Middle frontal gyrus (tissue), 1 donor: ENCODE data around the gene PPM1F.
A peak's percentile ranks its signal among the peaks of the same experiment; 100 is the strongest.

Experiments
- DNase-seq: peaks from one replicate; pipeline ENCODE4 v3.0.0-alpha.2; 2015; ENCODE audit warnings: low spot score; ENCODE audit errors: extremely low spot score

The PPM1F gene, protein sequence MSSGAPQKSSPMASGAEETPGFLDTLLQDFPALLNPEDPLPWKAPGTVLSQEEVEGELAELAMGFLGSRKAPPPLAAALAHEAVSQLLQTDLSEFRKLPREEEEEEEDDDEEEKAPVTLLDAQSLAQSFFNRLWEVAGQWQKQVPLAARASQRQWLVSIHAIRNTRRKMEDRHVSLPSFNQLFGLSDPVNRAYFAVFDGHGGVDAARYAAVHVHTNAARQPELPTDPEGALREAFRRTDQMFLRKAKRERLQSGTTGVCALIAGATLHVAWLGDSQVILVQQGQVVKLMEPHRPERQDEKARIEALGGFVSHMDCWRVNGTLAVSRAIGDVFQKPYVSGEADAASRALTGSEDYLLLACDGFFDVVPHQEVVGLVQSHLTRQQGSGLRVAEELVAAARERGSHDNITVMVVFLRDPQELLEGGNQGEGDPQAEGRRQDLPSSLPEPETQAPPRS

DNA sequence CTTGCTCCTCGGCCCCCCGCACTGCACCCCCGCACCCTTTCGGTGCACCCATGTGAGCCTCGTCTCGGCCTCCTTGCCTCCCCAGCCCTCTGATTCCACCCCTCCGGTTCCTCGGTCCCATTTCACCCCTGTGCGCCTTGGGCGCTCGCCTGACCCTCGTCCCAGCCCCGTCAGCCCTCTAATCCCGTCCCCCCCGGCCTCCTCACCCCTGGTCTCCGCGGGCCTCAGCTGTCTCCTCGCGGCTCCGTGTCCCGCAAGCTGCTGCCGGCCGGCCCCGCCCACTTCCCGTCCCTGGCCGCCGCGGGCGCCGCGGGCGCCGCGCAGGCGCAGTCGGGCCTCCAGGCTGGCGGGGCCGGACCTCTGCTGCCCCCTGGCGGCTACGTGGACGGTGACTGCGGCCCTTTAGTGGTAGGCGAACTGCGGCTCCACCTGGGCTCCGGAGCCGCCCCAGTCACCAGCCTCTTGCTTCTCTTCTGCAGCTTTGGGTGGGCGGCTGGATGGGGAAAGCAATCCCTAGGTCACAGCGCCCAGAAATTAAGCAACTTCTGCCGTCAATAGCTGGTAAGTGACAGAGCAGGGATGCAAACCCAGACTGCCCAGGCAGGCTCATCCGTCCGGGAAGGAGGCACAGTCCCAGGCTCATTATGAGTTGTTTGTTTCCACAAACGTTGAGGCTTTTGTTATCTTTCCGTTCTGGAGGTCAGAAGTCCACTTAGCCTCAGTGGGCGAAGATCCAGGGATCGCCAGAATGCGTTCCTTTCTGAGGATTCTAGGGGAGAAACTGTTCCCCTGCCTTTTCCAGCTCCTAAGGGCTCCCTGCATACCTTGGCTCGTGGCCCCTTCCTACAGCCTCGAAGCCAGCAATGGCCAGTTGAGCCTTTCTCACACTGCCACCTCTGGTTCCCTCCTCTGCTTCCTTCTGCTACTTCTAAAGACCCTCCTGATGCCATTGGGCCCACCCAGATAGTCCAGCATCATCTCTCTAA is at the start of gene PPM1F:
Gene PPM1F, minus strand, starts transcription at position 263 of the 986 bp plus-strand sequence. CDS start 6,800 bp downstream, outside the sequence.
- DNase-seq = peak; percentile 60

DNA sequence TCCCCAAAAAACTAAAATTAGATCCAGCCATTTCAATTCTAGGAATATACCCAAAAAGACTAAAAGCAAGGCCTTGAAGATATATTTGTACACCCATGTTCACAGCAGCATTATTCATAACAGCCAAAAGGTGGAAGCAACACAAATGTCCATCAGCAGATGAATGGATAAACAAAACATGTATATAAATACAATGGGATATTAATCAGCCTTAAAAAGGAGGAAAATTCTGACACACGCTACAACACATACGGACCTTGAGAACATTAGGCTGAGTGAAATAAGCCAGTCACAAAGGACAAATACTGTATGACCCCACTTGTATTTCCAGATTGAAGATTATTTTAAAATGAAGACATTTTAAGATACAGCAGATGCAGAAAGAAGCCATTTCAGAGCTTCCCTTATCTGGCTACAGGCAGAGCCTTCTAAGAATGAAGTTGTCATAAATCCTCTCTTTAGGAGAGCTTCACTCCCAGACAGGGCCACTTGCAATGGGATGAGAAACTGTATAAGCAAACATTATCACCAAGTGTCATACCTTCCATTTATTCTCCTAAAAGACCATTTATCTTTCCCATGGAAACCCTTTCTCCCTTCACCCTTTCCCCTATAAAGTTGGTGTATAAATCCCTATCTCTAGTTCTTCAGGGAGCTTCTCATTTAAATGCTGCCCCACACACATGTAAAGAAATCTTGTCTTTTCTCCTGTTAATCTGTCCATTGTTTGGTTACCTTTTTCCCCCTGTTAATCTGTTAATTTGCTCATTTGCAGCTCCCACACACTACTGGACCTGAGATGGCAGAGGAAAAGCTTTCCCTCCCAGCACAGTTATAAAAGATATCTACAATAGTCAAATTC is 49.2 kb upstream of the PPM1F start:
- no peak for DNase-seq

DNA sequence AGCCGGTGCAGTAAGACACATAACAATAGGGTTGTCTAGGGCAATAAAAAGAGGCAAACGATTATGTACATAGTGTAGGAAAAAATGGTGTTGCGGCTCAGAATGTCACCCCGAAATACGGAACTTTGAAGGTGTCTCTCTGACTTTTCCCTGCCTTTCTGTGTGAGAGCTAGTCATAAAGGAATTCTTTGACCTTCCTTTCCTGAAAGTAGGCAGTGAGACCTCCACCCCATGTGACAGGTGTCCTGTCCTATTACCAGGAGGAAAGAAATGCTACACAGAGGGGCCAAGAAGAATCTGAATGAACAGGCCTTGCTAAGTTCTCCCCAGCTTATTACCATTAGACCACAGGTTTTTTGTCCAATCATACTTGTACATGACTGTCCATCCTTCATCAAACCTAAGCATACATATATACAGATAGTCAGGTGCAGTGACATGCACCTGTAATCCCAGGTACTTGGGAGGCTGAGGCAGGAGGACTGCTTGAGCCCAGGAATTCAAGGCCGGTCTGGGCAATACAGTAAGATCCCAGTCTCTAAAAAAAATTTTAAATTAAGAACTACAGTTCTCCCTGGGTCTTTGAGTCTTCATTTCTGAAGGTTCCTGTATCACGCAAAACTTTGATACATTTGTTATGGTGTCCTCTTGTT is 46.1 kb upstream of the PPM1F start:
- no peak for DNase-seq

DNA sequence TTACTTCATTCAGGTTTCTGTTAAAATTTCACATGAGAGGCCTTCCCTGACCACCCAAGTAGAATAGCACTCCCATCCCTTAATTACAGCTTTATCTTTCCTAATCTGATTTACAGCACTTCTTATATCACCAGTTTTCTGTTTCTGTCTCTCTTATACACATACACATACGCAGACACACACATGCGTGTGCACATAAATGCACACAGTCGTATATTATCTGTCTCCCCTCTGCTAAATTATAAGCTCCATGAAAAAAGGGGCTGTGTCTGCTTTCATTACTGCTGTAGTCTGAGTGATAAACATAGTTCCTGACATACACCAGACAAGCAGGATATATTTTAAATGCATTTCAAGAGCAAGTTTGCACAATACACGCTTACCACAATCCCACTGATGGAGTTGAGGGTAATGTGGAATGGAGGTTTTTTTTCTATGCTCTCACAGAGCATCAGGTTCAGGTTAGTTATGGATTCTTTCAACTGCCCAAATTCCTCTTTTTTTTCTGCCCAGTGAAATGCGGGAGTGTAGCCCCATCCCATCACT is 43.6 kb upstream of the PPM1F start:
- DNase-seq = no peak

DNA sequence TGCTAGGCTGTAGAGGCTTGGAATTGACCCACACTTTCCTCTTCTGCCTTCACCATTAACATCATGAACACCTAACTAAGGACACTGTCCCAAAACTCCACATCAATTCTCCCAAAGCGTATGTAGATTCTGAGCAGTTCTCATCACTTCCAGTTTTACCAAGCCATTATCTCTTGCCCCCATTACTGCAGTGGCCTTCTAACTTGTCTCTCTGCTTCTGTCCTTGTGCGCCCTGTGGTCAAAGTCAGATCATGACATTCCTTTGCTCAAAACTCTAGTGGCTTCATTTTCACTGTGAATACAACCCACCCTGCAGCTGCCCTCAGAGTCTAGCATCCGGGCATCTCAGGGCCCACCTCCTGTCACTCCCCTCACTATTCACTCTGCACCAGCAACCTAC is 43.0 kb upstream of the PPM1F start:
- no peak for DNase-seq

DNA sequence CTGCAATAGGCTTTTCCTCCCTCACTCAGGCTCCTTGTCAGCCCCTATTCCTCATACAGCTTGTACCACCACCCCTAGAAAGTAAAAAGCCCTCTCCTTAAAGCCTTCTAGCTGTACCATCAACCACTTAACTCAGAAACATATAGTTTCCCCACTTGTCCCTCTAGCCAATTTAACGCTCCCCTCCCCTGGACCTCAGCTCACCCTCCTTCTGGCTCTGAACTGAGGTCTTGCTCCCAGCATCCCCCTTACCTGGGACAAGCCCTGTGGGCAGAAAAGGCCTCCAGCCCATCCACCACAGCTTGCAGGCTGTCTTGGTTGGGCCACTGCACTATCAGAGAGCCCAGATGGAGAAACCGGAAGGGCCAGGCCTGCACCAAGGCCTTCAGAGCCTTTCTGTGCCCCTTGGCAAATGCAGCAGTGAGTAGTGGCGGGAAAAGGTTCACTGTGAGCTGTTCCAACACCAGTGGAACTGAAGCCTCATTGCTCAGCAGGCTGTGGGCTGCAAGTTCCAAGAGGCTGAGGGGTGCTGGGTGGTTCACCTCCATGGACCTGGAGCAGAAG is 42.3 kb upstream of the PPM1F start:
- no peak for DNase-seq

DNA sequence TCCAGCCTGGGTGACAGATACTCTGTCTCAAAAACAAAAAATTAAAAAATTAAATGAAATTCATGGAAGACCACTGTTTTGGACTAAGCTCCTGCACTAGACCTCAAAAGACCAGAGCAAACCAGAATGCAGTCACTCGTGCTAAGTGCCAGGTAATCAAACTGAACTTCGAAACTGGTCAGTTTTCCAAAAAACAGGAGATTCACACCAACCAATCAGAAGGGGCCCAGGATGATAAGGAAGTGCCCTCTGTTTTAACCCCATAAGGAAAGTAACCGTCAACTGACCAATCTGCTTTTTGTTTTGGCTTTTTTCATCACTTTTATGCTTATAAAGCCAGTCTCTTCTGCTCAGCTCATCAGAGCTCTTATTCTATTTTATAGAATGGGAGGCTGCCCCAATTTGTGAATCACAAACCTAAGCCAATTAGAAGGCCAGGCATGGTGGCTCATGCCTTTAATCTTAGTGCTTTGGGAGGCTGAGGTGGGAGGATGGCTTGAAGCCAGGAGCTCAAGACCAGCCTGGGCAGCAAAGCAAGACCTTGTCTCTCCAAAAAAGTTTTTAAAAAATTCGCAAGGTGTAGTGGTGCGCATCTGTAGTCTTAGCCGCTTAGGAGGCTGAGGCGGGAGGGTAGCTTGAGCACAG is 40.1 kb upstream of the PPM1F start:
- no peak for DNase-seq

DNA sequence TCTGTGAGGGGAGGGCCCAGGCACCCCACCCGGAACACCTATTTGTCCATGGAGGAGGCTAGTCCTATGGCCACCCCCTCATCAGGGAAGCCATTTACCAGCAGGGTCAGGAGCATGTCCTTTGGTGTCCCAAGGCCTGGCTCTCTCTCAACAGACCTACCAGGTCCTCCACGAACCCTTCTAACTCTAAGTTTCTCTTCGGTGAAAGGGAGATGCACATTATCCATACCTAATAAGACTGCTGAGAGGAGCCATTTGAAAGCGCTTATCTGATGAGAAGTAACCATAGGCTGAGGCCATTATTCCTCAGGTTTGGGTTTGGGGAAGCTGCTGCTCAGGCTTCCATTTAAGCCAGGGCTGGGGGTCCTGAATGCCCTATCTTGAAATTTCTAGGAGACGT is 39.1 kb upstream of the PPM1F start:
- no peak for DNase-seq

DNA sequence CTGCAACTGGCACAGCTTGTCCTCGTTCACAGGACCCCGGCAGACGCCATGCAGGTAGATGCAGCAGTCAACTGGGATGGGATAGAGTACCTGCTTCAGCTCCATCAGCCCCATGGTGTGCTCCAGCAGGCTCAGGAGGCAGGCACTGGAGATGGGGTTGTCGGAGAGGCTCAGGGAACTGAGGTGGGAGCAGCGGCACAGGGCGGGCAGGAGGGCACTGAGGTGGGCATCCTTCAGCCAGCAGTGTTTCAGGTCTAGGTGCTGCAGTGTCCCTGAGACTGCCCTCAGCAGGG is 38.6 kb upstream of the PPM1F start:
- DNase-seq = no peak

DNA sequence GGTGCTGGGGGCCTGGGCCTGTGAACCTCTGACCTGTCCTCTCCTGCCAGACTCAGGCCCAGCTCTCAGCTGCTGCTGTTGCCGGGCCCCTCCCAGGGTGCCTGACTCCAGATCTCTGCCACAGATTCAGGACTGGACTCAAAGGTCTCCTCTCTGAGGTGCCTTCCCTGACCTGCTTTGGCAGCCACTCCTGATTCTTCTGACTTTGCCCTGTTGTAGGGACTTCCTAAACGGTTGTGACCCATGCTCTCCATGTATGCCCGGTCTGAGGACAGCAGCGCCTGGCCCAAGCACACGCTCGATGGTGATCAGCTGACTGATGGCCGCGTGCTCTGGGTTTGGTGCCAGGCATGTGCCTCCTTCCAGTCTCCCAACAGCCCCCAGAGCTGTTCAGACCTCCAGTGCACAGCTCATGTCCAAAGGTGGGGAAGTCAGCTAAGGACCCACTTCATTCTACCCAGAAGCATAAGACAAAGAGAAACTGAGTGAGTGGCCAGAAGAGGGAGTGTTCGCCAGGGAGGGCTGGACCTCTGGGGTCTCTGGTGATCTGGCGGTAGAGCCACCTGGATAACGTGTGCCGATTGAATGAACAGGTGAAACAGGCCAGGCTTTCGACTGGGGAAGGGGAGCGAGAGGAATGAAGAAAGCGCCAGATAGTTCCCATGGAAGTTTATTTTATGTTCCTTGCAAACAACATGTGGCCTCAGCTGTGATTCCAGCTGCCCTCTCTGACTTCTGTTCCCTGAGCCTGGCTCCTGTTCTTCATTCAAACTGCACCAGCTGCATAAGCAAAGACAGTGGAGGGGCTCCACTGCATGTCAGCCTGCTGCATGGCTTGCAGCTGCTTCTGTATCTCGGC is 38.0 kb upstream of the PPM1F start:
- DNase-seq = no peak

DNA sequence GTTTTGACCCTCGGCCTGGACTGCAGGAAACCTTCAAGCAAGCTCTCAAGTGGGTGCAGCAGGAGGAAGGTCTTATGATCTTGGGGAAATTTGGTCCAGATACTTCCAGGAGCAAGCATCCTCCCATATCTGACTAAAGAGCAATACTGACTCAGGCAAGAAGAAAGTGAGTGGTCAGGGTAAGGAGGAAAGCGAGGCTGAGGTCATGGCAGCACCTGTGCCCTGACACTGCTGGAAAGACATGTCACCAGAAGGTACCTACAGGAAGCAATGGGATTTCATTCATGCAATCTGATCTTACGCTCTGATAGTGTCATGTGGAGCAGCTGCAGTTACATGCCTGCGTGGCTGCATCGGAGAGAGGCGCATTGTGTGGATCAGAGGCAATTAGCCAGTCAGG is 36.4 kb upstream of the PPM1F start:
- DNase-seq = no peak

DNA sequence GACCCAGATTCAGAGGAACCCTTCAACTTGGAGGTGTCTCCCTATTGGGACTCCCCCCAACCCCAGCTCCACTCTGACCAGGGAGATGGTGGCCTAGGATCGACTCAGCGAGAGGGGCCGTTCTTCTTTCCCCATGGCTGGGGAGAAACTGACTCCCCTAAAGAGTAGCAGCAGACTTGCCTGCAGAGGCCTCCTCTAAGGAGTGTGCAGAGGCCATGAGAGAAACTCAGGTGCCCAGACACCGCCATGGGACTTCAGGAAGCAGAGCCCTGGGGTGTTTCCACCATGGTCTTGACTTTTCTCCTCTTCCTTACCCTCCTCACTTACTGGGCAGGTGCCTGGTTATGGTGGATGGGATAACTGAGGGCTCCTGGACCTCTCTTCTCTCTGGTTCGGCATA is 32.6 kb upstream of the PPM1F start:
- no peak for DNase-seq

DNA sequence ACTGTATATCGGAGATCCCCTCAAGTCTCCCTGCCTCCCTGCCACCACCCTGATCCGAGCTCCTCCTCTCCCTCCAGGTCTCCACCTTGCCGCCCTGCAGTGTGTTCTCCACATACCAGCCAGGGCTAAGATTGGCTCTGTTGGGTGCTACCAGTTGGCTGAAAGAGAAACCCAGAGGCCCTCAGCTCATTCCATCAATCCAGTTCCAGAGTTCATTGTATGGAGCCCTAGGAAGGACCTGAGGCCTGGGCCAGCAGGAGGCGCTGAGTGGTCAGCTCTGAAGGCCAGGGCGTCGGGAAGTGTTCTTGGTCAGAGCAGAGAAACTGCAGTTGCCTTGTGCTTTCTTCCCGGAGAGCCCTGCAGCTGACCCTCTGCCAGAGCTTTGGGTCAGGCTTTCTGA is 32.1 kb upstream of the PPM1F start:
- no peak for DNase-seq

DNA sequence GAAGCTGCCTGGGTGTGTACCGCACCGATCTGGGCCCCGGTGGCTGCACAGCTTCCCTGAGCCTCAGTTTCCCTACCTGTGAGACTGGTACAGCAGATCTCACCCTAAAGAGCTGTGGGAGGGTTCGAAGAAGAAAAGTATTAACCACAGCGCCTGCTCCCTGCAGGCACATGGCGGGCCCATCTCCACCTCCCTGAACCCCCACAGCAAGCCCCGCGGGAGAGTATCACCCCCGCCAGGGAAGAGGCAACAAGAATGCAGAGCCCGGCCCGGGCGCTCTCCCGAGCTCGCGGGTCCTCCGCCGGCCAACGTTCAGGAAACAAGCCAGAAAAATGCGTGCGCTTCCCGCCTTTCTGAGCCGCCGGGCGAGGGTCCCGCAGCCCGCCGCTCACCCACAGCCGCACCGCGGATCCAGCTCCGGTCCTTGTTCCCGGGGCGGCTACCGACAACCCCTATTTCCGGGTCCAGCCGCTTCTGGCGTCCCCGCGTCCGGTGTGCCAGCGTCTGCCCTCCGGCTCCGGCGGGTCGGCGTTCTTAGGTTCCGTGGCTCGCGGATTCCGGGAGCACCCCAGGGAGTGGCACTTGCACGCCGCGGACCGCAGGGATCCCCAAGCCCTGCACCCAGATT is 29.8 kb upstream of the PPM1F start, which contains the start of gene TOP3B:
Gene TOP3B, minus strand, starts transcription at position 450 of the 628 bp plus-strand sequence. CDS start 7,078 bp downstream, outside the sequence.
- DNase-seq = peak; percentile 77

DNA sequence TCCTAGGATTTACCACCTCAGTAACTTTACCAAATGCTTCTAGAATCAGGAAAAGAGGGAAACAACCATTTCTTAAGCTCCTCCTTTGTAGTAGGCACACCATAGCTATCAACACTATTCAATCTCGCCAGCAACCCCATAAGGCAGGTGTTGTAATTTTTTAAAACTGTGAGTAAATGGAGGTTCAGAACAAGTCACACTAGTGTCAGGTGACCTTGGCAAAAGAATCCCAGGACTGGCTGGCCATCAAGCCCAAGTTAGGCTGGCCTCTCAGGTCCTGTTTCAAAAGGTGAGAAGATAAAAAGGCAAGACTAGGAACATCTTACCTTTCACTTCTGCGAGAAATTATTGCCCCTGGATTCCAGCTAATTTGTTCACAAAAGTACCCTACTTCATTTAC is 29.2 kb upstream of the PPM1F start:
- no peak for DNase-seq

DNA sequence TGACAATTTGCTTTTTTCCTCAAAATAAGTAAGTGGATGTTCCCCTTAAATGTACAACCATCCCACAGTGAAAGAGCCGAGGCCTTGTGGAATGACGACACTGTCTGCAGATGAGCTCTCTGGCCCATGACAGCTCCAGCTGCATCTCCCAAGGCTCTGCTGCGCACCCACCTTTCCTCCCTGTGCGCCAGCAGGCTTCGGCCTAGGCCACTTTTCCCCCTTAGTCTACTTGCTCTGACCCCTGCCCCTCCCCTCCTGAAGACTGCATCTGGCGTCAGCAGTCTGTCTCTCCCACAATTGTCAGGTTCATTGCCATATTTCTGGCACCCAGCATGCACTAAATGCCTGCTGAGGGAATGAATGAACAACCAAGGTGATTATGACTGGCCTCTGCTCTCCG is 27.9 kb upstream of the PPM1F start:
- no peak for DNase-seq

DNA sequence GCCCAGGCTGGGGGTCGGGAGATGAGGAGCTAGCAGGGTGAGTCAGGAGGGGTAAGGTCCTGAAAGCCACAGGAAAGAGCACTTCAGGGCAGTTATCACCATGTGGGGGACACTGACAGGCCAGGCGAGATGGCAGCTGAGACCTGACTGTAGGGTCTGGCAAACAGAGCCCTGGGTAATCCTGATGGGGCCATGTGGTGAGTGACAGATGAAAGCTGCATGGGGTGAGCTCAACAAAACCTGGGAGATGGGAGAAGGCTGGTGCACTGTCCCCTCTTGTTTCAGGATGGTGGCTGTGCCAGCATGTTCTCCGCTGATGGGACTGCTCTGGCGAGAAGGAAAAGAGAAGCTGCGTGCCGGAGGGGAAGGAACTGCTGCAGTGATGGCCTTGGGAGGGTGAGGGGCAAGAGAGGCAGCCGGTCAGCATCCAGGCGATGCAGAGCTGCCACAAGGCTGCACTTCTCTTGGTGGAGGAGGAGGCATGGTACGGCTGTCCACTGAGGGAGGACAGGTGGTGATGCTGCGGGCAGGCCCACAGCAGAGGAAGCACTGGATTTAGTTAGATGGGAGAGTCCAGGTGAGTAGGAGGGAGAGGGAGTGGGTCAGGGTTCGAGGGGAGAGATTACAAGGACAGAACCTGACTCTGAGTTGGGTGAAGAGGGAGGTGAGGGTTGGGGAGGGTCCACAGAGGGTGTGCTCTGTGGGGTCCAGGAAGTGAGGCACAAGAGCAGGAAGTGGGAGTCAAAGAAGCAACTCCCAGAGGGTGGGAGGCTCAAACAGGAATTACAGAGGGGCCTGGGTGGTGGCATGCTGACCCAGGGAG is 26.1 kb upstream of the PPM1F start:
- no peak for DNase-seq
